Suprapubic skin (tissue), 4 donors: Measurements from ENCODE around the gene VEGFA.

Experiments used
- CTCF ChIP-seq, 2 donors: fragments of 200-600 bp in 1 of 2; fragments of 450-650 bp in 1 of 2; sonication (generic) in 1 of 2; IDR thresholded peaks; one replicate each; pipeline ENCODE4 v1.5.1; 2016 to 2019; ENCODE audit warnings: antibody characterized with exemption in 2 of 2, mild to moderate bottlenecking in 1 of 2, moderate library complexity in 1 of 2
- POLR2A ChIP-seq, 2 donors: fragments of 450-650 bp; IDR thresholded peaks; one replicate each; pipeline ENCODE4 v1.6.1; 2017; ENCODE audit warnings: antibody characterized with exemption in 2 of 2, mild to moderate bottlenecking in 2 of 2, moderate library complexity in 2 of 2
- POLR2AphosphoS5 ChIP-seq, 3 donors: sonication (generic); formaldehyde crosslinking; IDR thresholded peaks; one replicate each; pipeline ENCODE4 v1.6.1; 2017; ENCODE audit warnings: antibody characterized with exemption in 3 of 3

DNA sequence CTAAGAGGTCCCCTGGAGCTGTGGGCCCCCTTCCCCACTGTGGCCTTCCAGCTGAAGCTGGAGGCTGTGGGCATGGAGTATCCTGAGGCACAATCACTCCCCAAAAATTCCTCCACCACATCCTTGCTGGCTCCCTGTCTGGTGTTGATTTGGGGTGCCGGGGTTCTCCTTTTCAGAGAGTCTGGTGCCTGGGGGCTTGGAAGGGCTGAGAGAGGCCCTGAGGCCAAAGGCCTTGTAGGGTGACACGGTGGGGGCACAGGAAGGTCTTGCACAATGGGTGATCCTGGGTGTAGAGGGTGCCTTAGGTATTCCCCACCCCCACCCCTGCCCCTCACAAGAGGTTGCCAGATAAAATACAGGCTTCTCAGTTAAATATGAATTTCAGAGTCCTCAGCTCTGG is 33.2 kb upstream of the VEGFA start:
- TF ChIP-seq POLR2A (IDR thresholded peaks at IDR 0.05) (no peak), CTCF (IDR thresholded peaks at IDR 0.05) (no peak), POLR2AphosphoS5 (IDR thresholded peaks at IDR 0.05) (no peak)
